SU-DHL-6 (cell line): ENCODE results near the gene LBX1.

ENCODE experiments used
- CTCF ChIP-seq: fragments of 200-600 bp; sonication (generic); IDR thresholded peaks from one replicate; pipeline ENCODE4 v1.5.1; 2017; ENCODE audit warnings: antibody characterized with exemption, mild to moderate bottlenecking, low read length, moderate library complexity; ENCODE audit not compliant: insufficient read depth, poor library complexity, severe bottlenecking
- EZH2phosphoT487 ChIP-seq: fragments of 200-600 bp; sonication (generic), shearing (Covaris generic); conservative IDR thresholded peaks from 2 replicates; pipeline ENCODE4 v1.6.1; 2018; ENCODE audit warnings: mild to moderate bottlenecking, antibody characterized with exemption, low read length, moderate library complexity, mixed read lengths

GRCh38 chr10:101260764-101261481 is 31.7 kb upstream of the LBX1 start:
- TF ChIP-seq CTCF (no peak), EZH2phosphoT487 (no peak)
